HUES6 (cell line): ENCODE data around the gene ATXN3L.

Experiments
- H3K27ac ChIP-seq: 2 replicates; pipeline ENCODE4 v1.7.0; 2013; ENCODE audit warnings: low read depth, mild to moderate bottlenecking, low read length, inconsistent platforms
- H3K27me3 ChIP-seq: 2 replicates; pipeline ENCODE4 v1.6.1; 2013; ENCODE audit warnings: low read length; ENCODE audit not compliant: control insufficient read depth, insufficient read depth
- H3K36me3 ChIP-seq: 2 replicates; pipeline ENCODE4 v1.6.1; 2013; ENCODE audit warnings: low read length; ENCODE audit not compliant: control insufficient read depth, insufficient read depth
- H3K4me1 ChIP-seq: 2 replicates; pipeline ENCODE4 v1.6.1; 2013; ENCODE audit warnings: low read length; ENCODE audit not compliant: control insufficient read depth, insufficient read depth
- H3K4me3 ChIP-seq: 2 replicates; pipeline ENCODE4 v1.5.1; 2013; ENCODE audit warnings: low read depth, low read length
- H3K9ac ChIP-seq: one replicate; pipeline ENCODE4 v1.6.1; 2013; ENCODE audit warnings: mild to moderate bottlenecking, low read length
- H3K9me3 ChIP-seq: 2 replicates; pipeline ENCODE4 v1.6.1; 2013; ENCODE audit warnings: low read depth, low read length; ENCODE audit not compliant: control insufficient read depth, insufficient read depth

The ATXN3L gene

GRCh38 chrX:13341491-13342101 lies 21.7 kb upstream of the ATXN3L start:
- Histone ChIP-seq H3K4me3 (no peak overlapping the region), H3K36me3 (no peaks in the 10 kb centered on the region), H3K9ac (no peak overlapping the region), H3K27me3 (no peaks in the 10 kb centered on the region), H3K9me3 (no peaks in the 10 kb centered on the region), H3K4me1 (no peaks in the 10 kb centered on the region; the same call in 1 of the 2 replicates), H3K27ac (no peak overlapping the region)

GRCh38 chrX:13340182-13340791 lies 20.4 kb upstream of the ATXN3L start:
- no peaks in the 10 kb centered on the region for H3K9me3 ChIP-seq
- no peak overlapping the region for H3K27ac ChIP-seq
- H3K4me1 ChIP-seq, result no peaks in the 10 kb centered on the region; the same call in 1 of the 2 replicates
- no peaks in the 10 kb centered on the region for H3K27me3 ChIP-seq
- no peak overlapping the region for H3K9ac ChIP-seq
- H3K36me3 ChIP-seq, result no peaks in the 10 kb centered on the region
- H3K4me3 ChIP-seq, result no peak overlapping the region

GRCh38 chrX:13339607-13340006 lies 19.8 kb upstream of the ATXN3L start:
- Histone ChIP-seq H3K9ac (no peak overlapping the region), H3K4me3 (no peak overlapping the region), H3K4me1 (no peaks in the 10 kb centered on the region; the same call in 1 of the 2 replicates), H3K27me3 (no peaks in the 10 kb centered on the region), H3K27ac (no peak overlapping the region), H3K36me3 (no peaks in the 10 kb centered on the region), H3K9me3 (0 out of 2 replicates have a peak, but pooled peaks cover 2% of the 10 kb centered on the region)

- H3K9me3 ChIP-seq, result 0 out of 2 replicates have a peak, but pooled peaks cover 2% of the 10 kb centered on the region
- H3K4me3 ChIP-seq, result no peak overlapping the region
- peaks cover 4% of the 10 kb centered on the region for H3K4me1 ChIP-seq
- H3K27ac ChIP-seq, result no peak overlapping the region
- no peak overlapping the region for H3K9ac ChIP-seq
- no peaks in the 10 kb centered on the region for H3K36me3 ChIP-seq
- H3K27me3 ChIP-seq, result no peaks in the 10 kb centered on the region
Measured at GRCh38 chrX:13338996-13339515, 19.2 kb upstream of the ATXN3L start.

GRCh38 chrX:13334491-13334890 lies 14.6 kb upstream of the ATXN3L start:
- Histone ChIP-seq H3K9ac (no peak overlapping the region), H3K27me3 (no peaks in the 10 kb centered on the region), H3K9me3 (0 out of 2 replicates have a peak, but pooled peaks cover 2% of the 10 kb centered on the region), H3K27ac (no peak overlapping the region), H3K4me3 (no peak overlapping the region), H3K4me1 (peaks cover 4% of the 10 kb centered on the region; the same call in 1 of the 2 replicates), H3K36me3 (no peaks in the 10 kb centered on the region)

GRCh38 chrX:13330446-13330845 lies 10.6 kb upstream of the ATXN3L start:
- Histone ChIP-seq H3K27ac (no peak overlapping the region), H3K4me3 (no peak overlapping the region), H3K4me1 (peaks cover 4% of the 10 kb centered on the region; the same call in 1 of the 2 replicates), H3K27me3 (no peaks in the 10 kb centered on the region; the same call in 1 of the 2 replicates), H3K9me3 (0 out of 2 replicates have a peak, but pooled peaks cover 2% of the 10 kb centered on the region), H3K36me3 (no peaks in the 10 kb centered on the region), H3K9ac (no peak overlapping the region)

GRCh38 chrX:13327666-13328065 lies 7.8 kb upstream of the ATXN3L start:
- Histone ChIP-seq H3K27ac (no peak overlapping the region), H3K4me3 (no peak overlapping the region), H3K36me3 (no peaks in the 10 kb centered on the region), H3K9ac (no peak overlapping the region), H3K4me1 (no peaks in the 10 kb centered on the region), H3K27me3 (no peaks in the 10 kb centered on the region; the same call in 1 of the 2 replicates), H3K9me3 (no peaks in the 10 kb centered on the region)

GRCh38 chrX:13323241-13323640 lies 3.4 kb upstream of the ATXN3L start:
- Histone ChIP-seq H3K4me3 (no peak overlapping the region), H3K9me3 (no peaks in the 10 kb centered on the region), H3K4me1 (no peaks in the 10 kb centered on the region), H3K27ac (no peak overlapping the region), H3K27me3 (no peaks in the 10 kb centered on the region; the same call in 1 of the 2 replicates), H3K9ac (no peak overlapping the region), H3K36me3 (no peaks in the 10 kb centered on the region)

GRCh38 chrX:13317366-13317765 lies 2.5 kb downstream of the ATXN3L start:
- no peak overlapping the region for H3K27ac ChIP-seq

GRCh38 chrX:13311560-13311959 lies 8.3 kb downstream of the ATXN3L start:
- no peak overlapping the region for H3K4me3 ChIP-seq
- H3K4me1 ChIP-seq, result no peaks in the 10 kb centered on the region; the same call in 1 of the 2 replicates
- H3K9me3 ChIP-seq, result no peaks in the 10 kb centered on the region
- no peaks in the 10 kb centered on the region for H3K36me3 ChIP-seq
- no peak overlapping the region for H3K27ac ChIP-seq
- no peaks in the 10 kb centered on the region for H3K27me3 ChIP-seq
- H3K9ac ChIP-seq, result no peak overlapping the region

More at GRCh38 chrX:13317366-13317765, 2.5 kb downstream of the ATXN3L start:
- H3K27me3 ChIP-seq, result no peaks in the 10 kb centered on the region; the same call in 1 of the 2 replicates
- no peak overlapping the region for H3K4me3 ChIP-seq
- H3K36me3 ChIP-seq, result no peaks in the 10 kb centered on the region
- no peaks in the 10 kb centered on the region for H3K4me1 ChIP-seq
- no peak overlapping the region for H3K9ac ChIP-seq
- 0 out of 2 replicates have a peak, but pooled peaks cover 3% of the 10 kb centered on the region for H3K9me3 ChIP-seq

GRCh38 chrX:13309631-13310030 lies 10.2 kb downstream of the ATXN3L start:
- Histone ChIP-seq H3K9me3 (no peaks in the 10 kb centered on the region), H3K27ac (no peak overlapping the region), H3K36me3 (no peaks in the 10 kb centered on the region), H3K4me1 (peaks cover 6% of the 10 kb centered on the region), H3K4me3 (no peak overlapping the region), H3K9ac (no peak overlapping the region), H3K27me3 (no peaks in the 10 kb centered on the region)
